Measurements from ENCODE around the gene NPIPB8. TPM values are rescaled to one million over a fixed set of nuclear protein-coding genes. Genes with fewer than 3 reads are reported as not detected.
"Not testable (repeated sequence)": the region's sequence is repeated elsewhere in the genome, so short reads cannot be mapped to it uniquely, and the experiment has no call there.

NPIPB8 gene
- not detected in 2 replicates for total RNA-seq
- long read RNA-seq = 0 reads

DNA sequence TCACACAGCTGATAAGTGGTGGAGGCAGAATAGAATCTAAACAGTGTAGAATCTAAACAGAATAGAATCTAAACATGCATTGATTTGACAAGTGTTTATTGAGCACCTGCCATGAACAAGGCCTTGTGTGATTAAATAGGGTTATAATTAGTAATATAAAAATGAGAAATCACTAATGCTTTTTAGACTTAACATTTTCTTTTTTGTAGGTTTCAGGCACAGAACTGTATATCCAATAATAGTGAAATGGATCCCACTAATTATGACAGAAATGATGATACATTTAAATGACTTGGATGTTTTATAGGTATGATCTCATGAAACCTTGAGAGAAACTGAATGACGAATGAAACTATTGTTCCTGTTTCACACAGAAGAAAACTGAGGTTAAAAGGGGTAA lies at the start of gene NPIPB8:
Gene NPIPB8 (plus strand): TSS at position 301 of the 400 bp plus-strand sequence. CDS start 296 bp downstream, outside the sequence.
- not testable (repeated sequence) for DNase-seq (ENCODE audit: extremely low spot score, unreplicated experiment); H3K9me3 Mint-ChIP-seq (ENCODE audit: unreplicated experiment); H3K4me1 Mint-ChIP-seq (ENCODE audit: unreplicated experiment); H3K36me3 Mint-ChIP-seq (ENCODE audit: unreplicated experiment); H3K27me3 Mint-ChIP-seq (ENCODE audit: unreplicated experiment); H3K4me3 Mint-ChIP-seq (ENCODE audit: unreplicated experiment); H3K27ac Mint-ChIP-seq (ENCODE audit: unreplicated experiment)

DNA sequence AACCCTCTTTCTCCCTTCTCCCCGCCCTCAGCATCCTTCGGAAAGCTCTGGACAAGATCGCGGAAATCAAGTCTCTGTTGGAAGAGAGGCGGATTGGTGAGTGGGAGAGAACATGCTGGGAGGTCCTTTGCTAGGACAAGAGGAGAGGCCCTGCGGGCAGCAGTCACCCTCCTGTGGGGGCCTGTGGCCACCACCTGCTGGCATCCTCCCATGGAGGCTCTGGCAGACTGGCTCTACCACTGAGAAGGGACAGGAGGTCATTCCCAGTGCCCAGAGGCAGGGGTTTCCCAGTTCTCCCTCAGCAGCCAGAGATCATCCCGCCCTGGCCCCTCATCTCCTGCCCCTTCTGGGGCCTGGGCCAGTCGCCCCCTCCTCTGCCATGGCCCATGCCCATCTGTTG lies 48.8 kb upstream of the NPIPB8 start:
- H3K27me3 Mint-ChIP-seq (ENCODE audit: unreplicated experiment) = no peaks in the 10 kb centered on the region
- no peak overlapping the region for H3K4me3 Mint-ChIP-seq (ENCODE audit: unreplicated experiment)
- H3K4me1 Mint-ChIP-seq (ENCODE audit: unreplicated experiment) = peaks cover 22% of the 10 kb centered on the region
- no peak for DNase-seq (ENCODE audit: extremely low spot score, unreplicated experiment)
- no peak overlapping the region for H3K27ac Mint-ChIP-seq (ENCODE audit: unreplicated experiment)
- peaks cover 25% of the 10 kb centered on the region for H3K36me3 Mint-ChIP-seq (ENCODE audit: unreplicated experiment)
- TF ChIP-seq, protein P1, sequence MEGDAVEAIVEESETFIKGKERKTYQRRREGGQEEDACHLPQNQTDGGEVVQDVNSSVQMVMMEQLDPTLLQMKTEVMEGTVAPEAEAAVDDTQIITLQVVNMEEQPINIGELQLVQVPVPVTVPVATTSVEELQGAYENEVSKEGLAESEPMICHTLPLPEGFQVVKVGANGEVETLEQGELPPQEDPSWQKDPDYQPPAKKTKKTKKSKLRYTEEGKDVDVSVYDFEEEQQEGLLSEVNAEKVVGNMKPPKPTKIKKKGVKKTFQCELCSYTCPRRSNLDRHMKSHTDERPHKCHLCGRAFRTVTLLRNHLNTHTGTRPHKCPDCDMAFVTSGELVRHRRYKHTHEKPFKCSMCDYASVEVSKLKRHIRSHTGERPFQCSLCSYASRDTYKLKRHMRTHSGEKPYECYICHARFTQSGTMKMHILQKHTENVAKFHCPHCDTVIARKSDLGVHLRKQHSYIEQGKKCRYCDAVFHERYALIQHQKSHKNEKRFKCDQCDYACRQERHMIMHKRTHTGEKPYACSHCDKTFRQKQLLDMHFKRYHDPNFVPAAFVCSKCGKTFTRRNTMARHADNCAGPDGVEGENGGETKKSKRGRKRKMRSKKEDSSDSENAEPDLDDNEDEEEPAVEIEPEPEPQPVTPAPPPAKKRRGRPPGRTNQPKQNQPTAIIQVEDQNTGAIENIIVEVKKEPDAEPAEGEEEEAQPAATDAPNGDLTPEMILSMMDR (IDR thresholded peaks at IDR 0.05) = no peak
- H3K9me3 Mint-ChIP-seq (ENCODE audit: unreplicated experiment) = no peaks in the 10 kb centered on the region

DNA sequence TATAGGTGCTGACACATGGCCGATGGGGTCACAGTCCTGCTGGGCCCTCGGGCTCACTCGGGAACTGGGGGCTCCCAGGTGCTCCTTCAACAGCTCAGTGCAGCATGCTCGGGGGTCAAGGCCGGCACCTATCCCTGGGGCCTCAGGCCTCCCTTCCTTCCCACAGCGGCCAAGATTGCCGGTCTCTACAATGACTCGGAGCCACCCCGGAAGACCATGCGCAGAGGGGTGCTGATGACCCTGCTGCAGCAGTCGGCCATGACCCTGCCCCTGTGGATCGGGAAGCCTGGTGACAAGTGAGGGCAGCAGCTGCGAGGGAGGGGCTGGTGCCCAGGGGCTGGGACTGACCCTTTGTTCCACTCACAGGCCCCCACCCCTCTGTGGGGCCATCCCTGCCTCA lies 47.9 kb upstream of the NPIPB8 start:
- H3K4me1 Mint-ChIP-seq (ENCODE audit: unreplicated experiment) = peaks cover 22% of the 10 kb centered on the region
- H3K27me3 Mint-ChIP-seq (ENCODE audit: unreplicated experiment) = no peaks in the 10 kb centered on the region
- no peak overlapping the region for H3K4me3 Mint-ChIP-seq (ENCODE audit: unreplicated experiment)
- H3K9me3 Mint-ChIP-seq (ENCODE audit: unreplicated experiment) = no peaks in the 10 kb centered on the region
- DNase-seq (ENCODE audit: extremely low spot score, unreplicated experiment) = no peak
- H3K27ac Mint-ChIP-seq (ENCODE audit: unreplicated experiment) = no peak overlapping the region
- TF ChIP-seq, protein P1 (IDR thresholded peaks at IDR 0.05) = no peak
- peaks cover 22% of the 10 kb centered on the region for H3K36me3 Mint-ChIP-seq (ENCODE audit: unreplicated experiment)

DNA sequence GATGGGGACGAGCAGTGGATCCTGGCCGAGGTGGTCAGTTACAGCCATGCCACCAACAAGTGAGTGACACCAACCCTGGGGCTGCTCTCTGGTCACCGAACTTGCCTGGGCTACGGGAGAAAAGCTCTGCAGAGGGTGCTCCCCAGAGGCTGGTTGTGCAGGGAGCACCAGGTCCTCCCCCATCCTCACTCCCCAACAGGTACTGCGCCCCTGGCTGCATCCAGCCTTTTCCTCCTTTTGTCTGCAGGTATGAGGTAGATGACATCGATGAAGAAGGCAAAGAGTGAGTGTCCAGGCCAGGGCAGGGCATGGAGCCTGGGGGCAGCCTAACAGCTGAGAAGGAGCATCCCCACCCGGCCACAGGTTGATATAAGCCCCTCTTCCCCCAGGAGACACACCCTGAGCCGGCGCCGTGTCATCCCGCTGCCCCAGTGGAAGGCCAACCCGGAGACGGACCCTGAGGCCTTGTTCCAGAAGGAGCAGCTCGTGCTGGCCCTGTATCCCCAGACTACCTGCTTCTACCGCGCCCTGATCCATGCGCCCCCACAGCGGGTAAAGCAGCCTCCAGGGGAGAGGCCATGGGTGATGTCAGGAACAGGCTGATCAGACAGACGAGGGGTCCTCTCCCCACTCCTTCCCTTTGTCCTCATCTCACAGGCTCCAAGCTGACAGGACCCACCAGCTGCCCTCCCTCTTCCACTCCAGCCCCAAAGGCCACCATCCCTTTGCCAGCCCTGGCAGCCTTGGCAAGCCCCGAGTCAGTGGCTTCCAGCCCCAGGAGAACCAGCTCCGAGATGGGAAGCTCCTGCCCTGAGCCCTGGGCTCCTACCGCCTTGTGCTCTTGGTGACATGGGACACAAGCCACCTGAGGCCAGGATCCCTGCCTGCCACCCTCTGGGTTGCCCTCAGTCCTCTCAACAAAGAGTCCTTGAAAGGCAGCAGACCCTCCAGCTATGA lies 47.2 kb upstream of the NPIPB8 start:
- Mint-ChIP-seq H3K9me3 (ENCODE audit: unreplicated experiment) (no peaks in the 10 kb centered on the region), H3K4me3 (ENCODE audit: unreplicated experiment) (no peak overlapping the region), H3K4me1 (ENCODE audit: unreplicated experiment) (peaks cover 21% of the 10 kb centered on the region), H3K36me3 (ENCODE audit: unreplicated experiment) (peaks cover 18% of the 10 kb centered on the region), H3K27ac (ENCODE audit: unreplicated experiment) (no peak overlapping the region), H3K27me3 (ENCODE audit: unreplicated experiment) (no peaks in the 10 kb centered on the region)
- no peak for DNase-seq (ENCODE audit: extremely low spot score, unreplicated experiment)
- TF ChIP-seq, protein P1 (IDR thresholded peaks at IDR 0.05) = no peak

DNA sequence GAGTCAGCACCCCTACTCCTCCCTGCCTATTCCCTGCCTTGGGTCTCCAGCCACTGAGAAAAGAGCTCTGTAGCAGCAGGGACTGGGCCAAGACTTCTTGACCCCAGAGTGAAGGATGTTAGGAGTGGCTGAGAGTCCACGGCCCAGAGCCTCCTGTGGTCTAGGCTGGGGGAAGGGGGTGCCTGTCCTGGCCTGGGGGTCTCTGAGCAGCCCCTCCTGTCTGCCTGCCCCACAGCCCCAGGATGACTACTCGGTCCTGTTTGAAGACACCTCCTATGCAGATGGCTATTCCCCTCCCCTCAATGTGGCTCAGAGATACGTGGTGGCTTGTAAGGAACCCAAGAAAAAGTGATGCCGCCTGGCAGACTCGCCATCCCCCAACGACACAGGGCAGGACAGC lies 46.5 kb upstream of the NPIPB8 start:
- H3K36me3 Mint-ChIP-seq (ENCODE audit: unreplicated experiment) = peaks cover 18% of the 10 kb centered on the region
- no peak for DNase-seq (ENCODE audit: extremely low spot score, unreplicated experiment)
- TF ChIP-seq, protein P1 (IDR thresholded peaks at IDR 0.05) = no peak
- no peaks in the 10 kb centered on the region for H3K9me3 Mint-ChIP-seq (ENCODE audit: unreplicated experiment)
- no peak overlapping the region for H3K4me3 Mint-ChIP-seq (ENCODE audit: unreplicated experiment)
- H3K27me3 Mint-ChIP-seq (ENCODE audit: unreplicated experiment) = no peaks in the 10 kb centered on the region
- H3K27ac Mint-ChIP-seq (ENCODE audit: unreplicated experiment) = no peak overlapping the region
- peaks cover 15% of the 10 kb centered on the region for H3K4me1 Mint-ChIP-seq (ENCODE audit: unreplicated experiment)
